Activated naive CD8-positive, alpha-beta T cell treated with anti-CD3 and anti-CD28 coated beads, Interleukin-2, amount 10 ng/mL, durations not matched to agents 7 days and 5 days (primary cell): ENCODE results near the gene IGFBP2. TPM values are rescaled to one million over a fixed set of nuclear protein-coding genes. Genes with fewer than 3 reads are reported as not detected.

Source experiments
- ATAC-seq: fragments of 150-1000 bp; cut with Tn5 transposase; one replicate; pipeline ENCODE4 v1.10.0; 2021; ENCODE audit warnings: low read depth, moderate library complexity
- POLR2A ChIA-PET: fragments of 350-600 bp; sonication (Branson Sonifier 250); formaldehyde crosslinking; loops from one replicate; lab custom pipeline; 2021; ENCODE audit warnings: antibody characterized with exemption; lab: Charles Lee
- DNase-seq: peaks from one replicate; pipeline ENCODE4 v3.0.0; 2021
- H3K27ac Mint-ChIP-seq: one replicate; pipeline ENCODE4 v1.8.0; 2022; ENCODE audit warnings: mild to moderate bottlenecking, mixed read lengths
- H3K27me3 Mint-ChIP-seq: one replicate; pipeline ENCODE4 v1.8.0; 2022; ENCODE audit warnings: mild to moderate bottlenecking, moderate library complexity, mixed read lengths
- H3K36me3 Mint-ChIP-seq: one replicate; pipeline ENCODE4 v1.8.0; 2021; ENCODE audit warnings: mild to moderate bottlenecking, mixed read lengths
- H3K4me1 Mint-ChIP-seq: one replicate; pipeline ENCODE4 v1.8.0; 2021; ENCODE audit warnings: mixed read lengths
- H3K4me3 Mint-ChIP-seq: one replicate; pipeline ENCODE4 v1.8.0; 2022; ENCODE audit warnings: mild to moderate bottlenecking, moderate library complexity, mixed read lengths
- H3K9me3 Mint-ChIP-seq: one replicate; pipeline ENCODE4 v1.8.0; 2021; ENCODE audit warnings: mixed read lengths
- total RNA-seq, 2 experiments: library from RNA; stranded (reverse); gene quantifications; one replicate each; pipeline ENCODE4 v1.2.3, GENCODE V29; 2021

IGFBP2 gene
- total RNA-seq, 2 experiments from 2014 or later: 97.3 to 115 TPM

DNA sequence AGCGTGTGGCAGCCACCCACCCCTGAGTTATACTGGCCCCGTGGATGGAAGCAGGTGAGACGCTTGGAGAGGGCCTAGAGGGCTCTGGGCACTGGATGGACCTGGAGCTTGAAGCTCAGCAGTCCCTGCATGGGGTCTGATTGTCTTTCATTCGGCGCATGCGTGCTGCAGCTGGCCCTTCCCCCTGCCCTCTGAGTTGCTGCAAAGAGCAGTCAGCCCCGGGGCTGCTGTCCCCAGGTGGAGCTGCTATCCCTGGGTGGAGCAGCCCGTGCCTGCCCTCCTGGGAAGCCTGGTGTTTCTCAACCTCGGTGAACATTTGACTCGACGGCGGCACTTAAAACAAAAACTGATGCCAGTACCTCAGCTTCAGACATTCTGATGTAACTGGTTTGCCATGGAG is 32.5 kb downstream of the IGFBP2 start:
- Mint-ChIP-seq H3K27me3 (peaks cover 5% of the 10 kb centered on the region), H3K36me3 (no peaks in the 10 kb centered on the region), H3K4me1 (peaks cover 1% of the 10 kb centered on the region), H3K27ac (no peak overlapping the region), H3K9me3 (no peaks in the 10 kb centered on the region), H3K4me3 (no peak overlapping the region)
- DNase-seq (no peak), ATAC-seq (no peak)
- POLR2A ChIA-PET: interaction anchor here (1.2 to 2.7 kb wide), 2 partner anchors 147 to 149 kb away, joined by 3 to 12 read pairs; no protein-coding TSS in a partner anchor

DNA sequence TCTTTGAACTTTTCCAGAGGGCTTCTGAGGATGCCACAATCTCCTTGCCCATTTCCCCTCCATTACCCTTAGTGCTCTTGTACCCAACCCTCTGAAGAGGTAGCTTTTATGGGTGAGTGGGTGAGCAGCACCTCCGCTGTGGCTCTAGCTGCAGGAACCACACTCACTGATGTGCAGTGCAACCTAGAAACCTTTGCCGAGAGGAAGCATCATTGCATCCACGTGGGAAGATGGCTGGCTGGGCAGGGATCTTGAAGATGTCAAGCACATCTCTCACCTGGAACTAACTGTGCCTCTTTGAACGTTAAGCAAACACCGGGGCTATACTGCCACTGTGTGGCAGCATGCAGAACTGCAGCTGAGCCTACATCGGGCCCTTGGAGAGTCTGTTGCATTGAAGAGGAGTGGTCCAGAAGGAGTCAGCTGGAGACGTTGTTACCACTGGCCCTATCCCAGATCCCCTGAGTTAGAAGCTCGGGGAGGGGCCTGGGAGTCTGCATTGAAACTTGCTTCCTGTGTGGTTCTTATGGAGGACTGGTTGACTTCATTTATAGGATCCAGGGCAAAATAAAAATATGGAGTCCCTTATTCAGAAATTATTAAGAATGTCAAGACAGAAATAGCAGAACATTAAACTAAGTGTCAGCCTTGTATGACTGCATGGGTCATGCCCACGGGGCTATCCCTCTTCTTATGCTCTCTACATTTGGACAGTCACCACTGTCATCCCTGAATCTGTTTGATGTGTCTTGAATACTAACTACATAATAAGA is 33.4 kb downstream of the IGFBP2 start:
- H3K36me3 Mint-ChIP-seq: no peaks in the 10 kb centered on the region
- H3K27me3 Mint-ChIP-seq: peaks cover 5% of the 10 kb centered on the region
- peaks cover 1% of the 10 kb centered on the region for H3K4me1 Mint-ChIP-seq
- H3K27ac Mint-ChIP-seq: peak overlapping the region; percentile 26
- ATAC-seq (peak; percentile 81), DNase-seq (peak; percentile 80)
- POLR2A ChIA-PET: interaction anchor here (1.5 to 2.7 kb wide), 2 partner anchors 148 to 168 kb away, joined by 4 to 12 read pairs; partner anchors contain the start of gene RPL37A
- H3K9me3 Mint-ChIP-seq: no peaks in the 10 kb centered on the region
- H3K4me3 Mint-ChIP-seq: no peak overlapping the region

DNA sequence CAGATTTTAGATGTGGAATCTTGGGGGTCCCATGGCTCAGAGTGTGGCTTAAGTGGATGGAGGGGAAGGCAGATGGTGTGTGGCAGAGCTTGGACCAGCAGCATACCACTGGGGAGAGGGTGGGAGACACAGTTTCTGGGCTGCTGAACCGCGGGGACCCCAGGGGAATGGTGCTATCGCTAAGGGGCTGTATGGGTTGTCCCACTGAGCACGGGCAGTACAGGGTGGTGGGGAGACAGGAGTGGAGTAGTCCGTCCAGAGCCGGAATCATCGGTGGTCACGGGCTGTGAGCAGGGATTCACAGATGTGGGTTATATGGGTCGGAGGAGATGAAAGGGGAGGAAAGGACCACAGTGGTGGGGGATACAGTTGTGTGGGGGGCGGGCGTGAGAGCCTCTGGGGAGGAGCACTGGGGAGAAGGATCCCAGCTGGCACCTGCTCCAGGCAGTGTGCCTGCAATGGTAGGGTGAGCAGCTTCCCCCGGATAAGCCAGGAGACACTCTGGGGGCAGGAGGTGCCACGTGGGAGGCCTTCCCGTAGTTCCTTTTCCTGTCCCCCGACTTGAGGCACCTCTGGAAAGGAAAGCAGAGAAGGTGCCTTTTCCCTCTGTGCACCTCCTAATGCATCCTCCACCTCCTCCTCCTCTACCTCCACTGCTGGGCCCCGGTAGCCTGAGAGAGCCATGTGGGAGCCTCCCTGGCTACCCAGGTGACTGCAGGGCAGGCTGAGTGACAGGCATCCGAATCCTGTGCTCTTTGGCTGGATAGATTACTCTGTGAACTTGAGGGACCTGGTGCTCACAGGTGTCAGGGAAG is 37.3 kb downstream of the IGFBP2 start:
- Mint-ChIP-seq H3K27ac (no peak overlapping the region), H3K4me1 (peaks cover 1% of the 10 kb centered on the region), H3K27me3 (peaks cover 5% of the 10 kb centered on the region), H3K36me3 (no peaks in the 10 kb centered on the region), H3K4me3 (no peak overlapping the region), H3K9me3 (no peaks in the 10 kb centered on the region)
- no peak for ATAC-seq
- DNase-seq: no peak
- POLR2A ChIA-PET: no interaction called here

DNA sequence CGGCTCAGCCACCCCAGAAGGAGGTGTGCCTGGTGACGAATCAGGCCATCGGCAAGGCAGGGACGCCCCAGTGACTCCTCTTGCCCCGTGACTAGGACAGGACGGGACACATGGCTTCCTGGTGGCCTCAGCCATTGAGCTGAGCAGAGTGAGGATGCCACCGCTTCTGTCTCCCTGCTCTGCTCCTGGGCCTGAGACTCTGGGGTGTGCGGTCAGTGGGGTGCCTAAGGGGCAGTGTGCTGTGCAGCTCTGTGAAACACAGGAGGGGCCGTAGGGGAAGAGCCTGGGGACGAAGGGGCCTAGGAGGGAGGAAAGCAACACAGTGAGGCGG is 37.8 kb downstream of the IGFBP2 start:
- peaks cover 5% of the 10 kb centered on the region for H3K27me3 Mint-ChIP-seq
- ATAC-seq (no peak), DNase-seq (no peak)
- H3K9me3 Mint-ChIP-seq: no peaks in the 10 kb centered on the region
- POLR2A ChIA-PET: no interaction called here
- peaks cover 1% of the 10 kb centered on the region for H3K4me1 Mint-ChIP-seq
- no peak overlapping the region for H3K27ac Mint-ChIP-seq
- no peaks in the 10 kb centered on the region for H3K36me3 Mint-ChIP-seq
- H3K4me3 Mint-ChIP-seq: no peak overlapping the region

DNA sequence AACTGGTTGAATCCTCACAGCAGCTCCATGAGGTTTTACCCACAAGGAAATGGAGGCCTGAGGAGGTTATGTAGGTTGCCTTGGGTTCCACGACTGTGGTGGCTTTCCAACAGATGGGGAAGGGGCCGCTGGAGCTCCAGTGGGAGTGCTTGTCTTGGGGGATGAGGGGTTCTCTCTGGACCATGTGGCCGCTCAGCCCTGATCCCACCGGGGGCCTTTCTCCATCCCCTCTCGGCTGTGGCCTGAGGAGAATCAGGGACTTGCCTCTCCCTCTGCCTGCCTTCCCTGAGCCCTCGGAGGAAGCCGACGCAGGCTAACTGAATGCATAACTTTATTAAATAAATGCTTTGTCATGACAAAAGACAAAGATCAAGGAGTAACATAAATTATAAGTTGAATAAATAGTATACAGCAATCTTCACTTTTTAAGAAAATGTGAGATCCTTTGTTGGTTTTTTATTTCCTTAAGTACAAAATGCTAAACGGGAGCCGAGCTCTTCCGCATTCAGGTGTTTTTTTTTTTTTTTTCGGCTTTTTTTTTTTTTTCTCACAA is 38.6 kb downstream of the IGFBP2 start:
- DNase-seq (no peak), ATAC-seq (no peak)
- POLR2A ChIA-PET: no interaction called here
- Mint-ChIP-seq H3K4me1 (no peaks in the 10 kb centered on the region), H3K27me3 (peaks cover 5% of the 10 kb centered on the region), H3K9me3 (no peaks in the 10 kb centered on the region), H3K36me3 (no peaks in the 10 kb centered on the region), H3K4me3 (no peak overlapping the region), H3K27ac (no peak overlapping the region)

DNA sequence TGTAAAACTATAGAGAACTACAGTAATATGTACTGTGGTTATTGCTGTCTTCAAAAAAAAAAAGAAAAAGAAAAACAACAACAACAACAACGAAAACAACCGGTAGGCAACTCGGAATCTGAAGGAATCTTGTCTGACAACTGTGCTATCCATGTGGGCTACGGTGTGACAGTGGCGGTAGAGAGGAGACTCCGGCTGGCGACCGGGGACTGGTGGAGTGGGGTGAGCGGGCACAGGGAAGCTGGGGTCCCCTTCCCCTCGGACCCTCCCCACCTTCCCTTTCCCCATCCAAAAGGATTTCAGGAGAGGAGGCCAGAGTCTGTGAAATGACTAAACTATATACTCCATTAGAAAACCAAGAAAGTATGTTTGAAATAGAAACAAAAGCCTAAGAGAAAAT is 39.2 kb downstream of the IGFBP2 start:
- no peaks in the 10 kb centered on the region for H3K9me3 Mint-ChIP-seq
- H3K4me3 Mint-ChIP-seq: no peak overlapping the region
- POLR2A ChIA-PET: no interaction called here
- H3K36me3 Mint-ChIP-seq: no peaks in the 10 kb centered on the region
- DNase-seq: no peak
- H3K27ac Mint-ChIP-seq: no peak overlapping the region
- no peak for ATAC-seq
- H3K27me3 Mint-ChIP-seq: peaks cover 5% of the 10 kb centered on the region
- H3K4me1 Mint-ChIP-seq: no peaks in the 10 kb centered on the region

DNA sequence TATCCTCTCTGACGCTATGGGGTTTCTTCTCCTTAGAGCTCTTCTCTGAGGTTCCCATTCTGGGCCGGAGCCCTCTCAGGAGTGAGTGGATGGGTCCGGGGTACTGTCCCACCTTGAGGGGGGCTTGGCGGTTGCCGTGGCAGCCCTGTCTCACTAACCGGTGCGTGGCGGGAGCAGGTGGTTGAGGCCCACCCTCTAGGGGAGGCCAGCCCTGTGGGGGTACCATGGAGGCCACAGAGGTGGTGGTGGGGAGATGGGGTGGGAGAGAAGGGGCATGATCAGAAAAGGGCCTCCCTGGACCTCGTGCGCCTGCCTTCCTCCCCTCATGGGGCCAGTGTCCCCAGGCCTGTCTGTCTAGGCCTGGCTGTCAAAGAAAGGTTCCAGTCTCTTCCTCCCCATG is 39.8 kb downstream of the IGFBP2 start:
- Mint-ChIP-seq H3K4me3 (no peak overlapping the region), H3K27ac (no peak overlapping the region), H3K9me3 (no peaks in the 10 kb centered on the region), H3K27me3 (peaks cover 5% of the 10 kb centered on the region), H3K36me3 (no peaks in the 10 kb centered on the region), H3K4me1 (no peaks in the 10 kb centered on the region)
- no peak for ATAC-seq
- POLR2A ChIA-PET: no interaction called here
- DNase-seq: no peak

DNA sequence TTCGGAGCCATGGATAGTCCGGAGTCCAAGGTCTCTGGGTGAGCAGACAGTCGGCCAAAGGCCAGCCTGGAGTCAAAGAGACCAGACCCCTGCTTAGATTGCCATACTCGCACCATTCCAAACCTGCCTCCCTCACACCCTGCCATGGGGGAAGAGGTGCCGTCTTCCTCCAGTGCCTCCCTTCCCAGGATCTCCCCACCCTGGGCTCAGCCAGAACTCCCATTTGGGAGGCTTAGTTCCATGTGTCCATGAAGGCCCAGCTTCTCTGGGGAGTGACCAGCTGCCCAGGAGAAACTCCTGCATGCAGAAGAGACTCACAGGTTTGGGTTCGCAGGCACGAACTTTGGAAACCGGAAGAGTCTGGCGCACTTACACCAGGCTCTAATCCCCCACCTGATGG is 40.4 kb downstream of the IGFBP2 start:
- Mint-ChIP-seq H3K27me3 (peaks cover 3% of the 10 kb centered on the region), H3K4me1 (no peaks in the 10 kb centered on the region), H3K4me3 (no peak overlapping the region), H3K27ac (no peak overlapping the region), H3K36me3 (no peaks in the 10 kb centered on the region), H3K9me3 (no peaks in the 10 kb centered on the region)
- POLR2A ChIA-PET: no interaction called here
- no peak for ATAC-seq
- no peak for DNase-seq

DNA sequence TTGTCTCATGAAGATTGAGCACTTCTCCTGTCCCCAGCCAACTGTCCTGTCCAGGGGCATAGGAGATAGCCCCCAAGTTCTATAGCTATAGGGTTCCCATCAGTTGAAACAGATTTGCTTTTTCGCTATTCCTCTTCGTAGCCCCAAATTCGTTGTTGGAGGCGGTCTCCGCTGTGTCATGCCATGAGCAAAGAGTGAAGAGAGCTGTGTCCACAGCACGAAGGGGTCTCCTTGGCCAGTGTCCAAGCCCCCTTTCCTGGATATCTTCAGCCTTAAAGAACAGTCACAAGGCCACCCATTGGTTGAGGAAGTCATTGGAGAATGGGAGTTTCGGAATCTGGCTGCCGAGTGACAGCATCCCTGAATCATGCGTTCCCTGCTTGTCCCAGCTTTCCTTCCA is 41.2 kb downstream of the IGFBP2 start:
- ATAC-seq (no peak), DNase-seq (no peak)
- POLR2A ChIA-PET: no interaction called here
- Mint-ChIP-seq H3K4me3 (no peak overlapping the region), H3K27me3 (peaks cover 3% of the 10 kb centered on the region), H3K9me3 (no peaks in the 10 kb centered on the region), H3K36me3 (no peaks in the 10 kb centered on the region), H3K27ac (no peak overlapping the region), H3K4me1 (no peaks in the 10 kb centered on the region)

DNA sequence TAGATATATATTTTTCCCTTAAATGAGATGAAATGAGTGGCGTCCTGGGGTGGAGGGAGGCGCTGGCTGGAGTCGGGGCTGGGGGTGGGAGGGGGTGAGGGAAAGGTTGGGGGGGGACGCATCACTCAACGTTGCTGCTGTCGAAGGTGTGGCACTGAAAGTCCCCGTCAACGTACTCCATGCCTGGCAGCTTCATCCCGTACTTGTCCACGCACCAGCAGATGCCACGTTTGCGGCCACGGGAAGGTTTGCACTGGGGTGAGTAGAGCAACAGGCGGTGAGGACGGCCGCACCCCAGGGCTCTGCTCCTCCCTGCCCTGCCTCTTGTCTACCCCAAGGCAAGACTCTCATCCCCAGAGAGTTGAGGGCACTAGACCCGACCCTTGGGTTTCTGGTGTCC is 43.4 kb downstream of the IGFBP2 start:
- Mint-ChIP-seq H3K36me3 (no peaks in the 10 kb centered on the region), H3K4me3 (no peak overlapping the region), H3K27ac (no peak overlapping the region), H3K9me3 (no peaks in the 10 kb centered on the region), H3K4me1 (peaks cover 2% of the 10 kb centered on the region), H3K27me3 (peaks cover 3% of the 10 kb centered on the region)
- POLR2A ChIA-PET: no interaction called here
- ATAC-seq: no peak
- no peak for DNase-seq

DNA sequence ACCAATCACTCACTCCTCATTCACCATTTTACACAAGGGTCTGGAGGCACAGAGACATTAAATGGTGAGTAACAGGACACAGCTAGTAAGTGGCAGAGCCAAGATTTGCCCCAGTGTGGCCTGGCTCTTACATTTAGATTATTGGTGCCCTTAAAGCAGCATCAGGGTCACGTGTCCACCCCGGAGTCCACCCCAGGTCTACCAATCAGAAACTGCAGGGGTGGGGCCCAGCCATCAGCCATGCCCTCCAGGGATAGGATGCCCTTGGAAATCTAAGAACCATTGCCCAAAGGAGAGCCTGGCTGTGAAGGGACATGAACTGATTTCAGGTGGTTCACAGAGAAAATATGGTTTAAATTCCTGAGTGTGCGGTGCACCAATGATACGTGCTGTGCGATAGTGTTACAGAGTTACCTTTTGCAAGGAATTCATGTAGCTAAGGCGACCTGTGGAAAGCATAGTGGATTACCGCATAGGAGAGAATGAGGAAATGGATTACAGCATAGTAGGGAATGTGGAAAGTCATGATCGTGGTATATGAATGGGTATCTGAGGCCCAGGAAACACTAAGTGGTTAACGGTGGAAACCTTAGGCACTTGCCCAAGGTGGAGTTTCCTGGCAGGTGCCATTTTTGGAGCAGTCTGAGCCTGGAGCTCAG is 44.3 kb downstream of the IGFBP2 start:
- POLR2A ChIA-PET: interaction anchor here (0.6 kb wide), 1 partner anchor 357 kb away, joined by 3 read pairs; no protein-coding TSS in a partner anchor

DNA sequence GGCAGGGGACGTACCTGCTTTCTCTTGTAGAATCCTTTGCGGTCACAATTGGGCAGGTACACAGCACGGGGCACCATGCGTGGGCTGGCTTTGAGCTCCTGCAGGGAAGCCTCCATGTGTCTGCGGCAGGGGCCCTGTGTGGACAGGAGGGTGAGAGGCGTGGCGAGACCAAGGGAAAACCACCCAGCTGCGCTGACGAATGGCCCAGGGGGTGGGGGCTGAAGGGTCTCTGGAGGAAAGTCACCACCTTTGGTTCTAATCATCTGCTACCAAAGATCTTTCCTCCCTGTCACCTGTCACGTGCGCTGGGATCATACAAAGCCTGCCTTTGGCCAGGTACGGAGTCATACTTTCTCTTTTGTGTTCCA is 44.9 kb downstream of the IGFBP2 start:
- H3K27ac Mint-ChIP-seq: no peak overlapping the region
- POLR2A ChIA-PET: no interaction called here
- no peaks in the 10 kb centered on the region for H3K9me3 Mint-ChIP-seq
- no peaks in the 10 kb centered on the region for H3K36me3 Mint-ChIP-seq
- H3K4me3 Mint-ChIP-seq: no peak overlapping the region
- ATAC-seq (no peak), DNase-seq (no peak)
- peaks cover 3% of the 10 kb centered on the region for H3K27me3 Mint-ChIP-seq
- H3K4me1 Mint-ChIP-seq: peaks cover 10% of the 10 kb centered on the region

More for the DNA sequence above, 44.3 kb downstream of the IGFBP2 start:
- no peaks in the 10 kb centered on the region for H3K9me3 Mint-ChIP-seq
- no peak for ATAC-seq
- no peak overlapping the region for H3K27ac Mint-ChIP-seq
- no peak overlapping the region for H3K4me3 Mint-ChIP-seq
- peaks cover 3% of the 10 kb centered on the region for H3K27me3 Mint-ChIP-seq
- H3K36me3 Mint-ChIP-seq: no peaks in the 10 kb centered on the region
- H3K4me1 Mint-ChIP-seq: peaks cover 10% of the 10 kb centered on the region
- DNase-seq: no peak
